Measurements from ENCODE around the gene CCDC197.

DNA sequence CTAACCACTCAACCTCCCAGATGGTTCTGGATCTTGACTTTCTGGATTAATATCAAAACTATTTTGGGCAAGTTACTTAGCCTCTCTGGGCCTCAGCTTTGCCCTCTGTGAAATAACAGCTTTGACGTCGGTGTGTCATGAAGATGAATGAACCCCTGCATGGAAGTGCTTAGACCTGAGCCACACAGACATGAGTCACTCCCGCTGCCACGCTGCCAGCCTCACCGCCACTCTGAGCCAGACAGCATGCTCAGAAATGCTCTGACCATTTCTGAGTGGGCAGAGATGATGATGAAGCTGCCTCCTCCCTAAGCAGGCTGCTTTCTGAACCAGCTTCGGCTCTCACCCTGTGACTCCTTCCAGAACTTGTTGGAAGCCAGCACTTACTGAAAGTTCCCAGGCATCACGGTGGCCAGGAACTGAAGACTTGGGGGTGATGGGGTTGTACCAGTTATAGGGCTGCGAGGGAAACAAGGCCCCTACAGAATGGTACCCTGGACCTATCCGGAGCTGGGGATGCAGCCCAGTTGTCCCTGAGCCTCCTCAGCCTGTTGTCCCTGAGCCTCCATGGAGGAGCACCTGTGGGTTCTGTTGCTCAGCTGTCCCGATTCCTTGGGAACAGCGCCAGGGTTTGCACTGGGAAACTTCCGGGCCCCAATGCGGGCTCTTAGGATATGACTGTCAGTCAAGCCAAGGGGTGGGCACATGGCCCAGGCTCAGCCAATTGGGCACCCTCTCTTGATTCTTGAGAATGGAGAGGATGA, 2.0 kb upstream of the CCDC197 start:
- TF ChIP-seq, protein P1, sequence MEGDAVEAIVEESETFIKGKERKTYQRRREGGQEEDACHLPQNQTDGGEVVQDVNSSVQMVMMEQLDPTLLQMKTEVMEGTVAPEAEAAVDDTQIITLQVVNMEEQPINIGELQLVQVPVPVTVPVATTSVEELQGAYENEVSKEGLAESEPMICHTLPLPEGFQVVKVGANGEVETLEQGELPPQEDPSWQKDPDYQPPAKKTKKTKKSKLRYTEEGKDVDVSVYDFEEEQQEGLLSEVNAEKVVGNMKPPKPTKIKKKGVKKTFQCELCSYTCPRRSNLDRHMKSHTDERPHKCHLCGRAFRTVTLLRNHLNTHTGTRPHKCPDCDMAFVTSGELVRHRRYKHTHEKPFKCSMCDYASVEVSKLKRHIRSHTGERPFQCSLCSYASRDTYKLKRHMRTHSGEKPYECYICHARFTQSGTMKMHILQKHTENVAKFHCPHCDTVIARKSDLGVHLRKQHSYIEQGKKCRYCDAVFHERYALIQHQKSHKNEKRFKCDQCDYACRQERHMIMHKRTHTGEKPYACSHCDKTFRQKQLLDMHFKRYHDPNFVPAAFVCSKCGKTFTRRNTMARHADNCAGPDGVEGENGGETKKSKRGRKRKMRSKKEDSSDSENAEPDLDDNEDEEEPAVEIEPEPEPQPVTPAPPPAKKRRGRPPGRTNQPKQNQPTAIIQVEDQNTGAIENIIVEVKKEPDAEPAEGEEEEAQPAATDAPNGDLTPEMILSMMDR (conservative IDR thresholded peaks at IDR 0.05; ENCODE audit: low read length): no peak
- TF ChIP-seq EZH2phosphoT487 (IDR thresholded peaks at IDR 0.05; ENCODE audit: borderline replicate concordance, low read depth, low read length): no peak

Measured in OCI-LY7 (cell line).